SK-N-SH (cell line): ENCODE measurements around the gene SLC66A2. TPM values are rescaled to one million over a fixed set of nuclear protein-coding genes. Genes with fewer than 3 reads are reported as not detected.

Experiments
- CTCF ChIA-PET: fragments of 300-600, 350-600 bp; formaldehyde crosslinking; extraction: SDS; loops from one replicate; lab custom pipeline; 2021; lab: Yijun Ruan, JAX
- POLR2A ChIA-PET: fragments of 350-600 bp; sonication (Branson Sonifier 250); formaldehyde crosslinking; extraction: SDS; loops from one replicate; lab custom pipeline; 2020; ENCODE audit warnings: antibody characterized with exemption, inconsistent platforms; lab: Yijun Ruan, JAX
- DNase-seq: peaks from one replicate; pipeline ENCODE4 v3.0.0; 2012
- H2AFZ ChIP-seq: fragments of 200-600 bp; sonication (generic); 2 replicates; pipeline ENCODE4 v1.8.1; 2016; ENCODE audit warnings: antibody characterized with exemption, mild to moderate bottlenecking, low read depth
- H3F3A ChIP-seq: fragments of 200-600 bp; sonication (generic); replicated peaks from 2 replicates; pipeline ENCODE3; 2016; ENCODE audit warnings: antibody characterized with exemption, mild to moderate bottlenecking; ENCODE audit not compliant: insufficient read depth
- H3K27ac ChIP-seq, 2 experiments: fragments of 200-500 bp in 1 of 2; fragments of 200-600 bp in 1 of 2; sonication (Bioruptor generic) in 1 of 2; sonication (generic), shearing (Covaris generic) in 1 of 2; 2 replicates each; pipeline versions ENCODE4 v1.5.1 to v1.6.1; 2014 to 2016; ENCODE audit warnings: low read depth in 2 of 2, inconsistent platforms in 1 of 2, low read length in 1 of 2, mild to moderate bottlenecking in 1 of 2, mixed read lengths in 1 of 2
- H3K27me3 ChIP-seq: fragments of 200-600 bp; sonication (generic), shearing (Covaris generic); 2 replicates; pipeline ENCODE4 v1.6.1; 2016; ENCODE audit warnings: mixed run types; ENCODE audit not compliant: insufficient read depth
- H3K36me3 ChIP-seq, 2 experiments: fragments of 200-500 bp in 1 of 2; fragments of 200-600 bp in 1 of 2; sonication (Bioruptor generic) in 1 of 2; sonication (generic) in 1 of 2; replicated peaks in 1 of 2; 2 replicates each; pipeline versions ENCODE3 to v1.5.1; 2014 to 2016; ENCODE audit warnings: low read length in 1 of 2, mild to moderate bottlenecking in 1 of 2; ENCODE audit not compliant: insufficient read depth in 2 of 2, control insufficient read depth in 1 of 2
- H3K4me1 ChIP-seq, 2 experiments: fragments of 200-500 bp in 1 of 2; fragments of 200-600 bp in 1 of 2; sonication (Bioruptor generic) in 1 of 2; sonication (generic), shearing (Covaris generic) in 1 of 2; 2 replicates each; pipeline versions ENCODE4 v1.5.1 to v1.6.1; 2014 to 2016; ENCODE audit warnings: low read depth in 1 of 2, low read length in 1 of 2, mixed run types in 1 of 2; ENCODE audit not compliant: insufficient read depth in 2 of 2, control insufficient read depth in 1 of 2
- H3K4me2 ChIP-seq: fragments of 200-600 bp; sonication (generic), shearing (Covaris generic); 2 replicates; pipeline ENCODE4 v1.6.1; 2017; ENCODE audit warnings: mixed run types
- H3K4me3 ChIP-seq, 2 experiments: fragments of 200-500 bp in 1 of 2; fragments of 200-600 bp in 1 of 2; sonication (Bioruptor generic) in 1 of 2; sonication (generic), shearing (Covaris generic) in 1 of 2; 2 replicates each; pipeline versions ENCODE4 v1.5.1 to v1.8.1; 2014 to 2016; ENCODE audit warnings: low read depth in 2 of 2, inconsistent platforms in 1 of 2, low read length in 1 of 2, mild to moderate bottlenecking in 1 of 2, mixed read lengths in 1 of 2, moderate library complexity in 1 of 2
- H3K79me2 ChIP-seq: fragments of 200-600 bp; sonication (generic); 2 replicates; pipeline ENCODE4 v1.8.1; 2017; ENCODE audit warnings: mild to moderate bottlenecking; ENCODE audit not compliant: insufficient read depth
- H3K9ac ChIP-seq: fragments of 200-600 bp; sonication (generic); 2 replicates; pipeline ENCODE4 v1.6.1; 2017; ENCODE audit warnings: mixed run types
- H3K9me2 ChIP-seq: fragments of 200-600 bp; sonication (generic); 2 replicates; pipeline ENCODE4 v1.6.1; 2017; ENCODE audit warnings: mixed run types
- H3K9me3 ChIP-seq: fragments of 200-600 bp; sonication (generic); 2 replicates; pipeline ENCODE4 v1.6.1; 2017; ENCODE audit warnings: mixed run types, mild to moderate bottlenecking, moderate library complexity
- H4K20me1 ChIP-seq: fragments of 200-600 bp; sonication (generic); 2 replicates; pipeline ENCODE4 v1.6.1; 2017; ENCODE audit warnings: mild to moderate bottlenecking, mixed run types; ENCODE audit not compliant: insufficient read depth
- ELF1 ChIP-seq: IDR thresholded peaks from 2 replicates; pipeline ENCODE4 v1.4.0; 2012
- EP300 ChIP-seq, 2 experiments: IDR thresholded peaks; 2 replicates each; pipeline versions ENCODE4 v1.4.0 to v1.6.1; 2012; ENCODE audit warnings: borderline replicate concordance in 1 of 2, low read depth in 1 of 2, low read length in 1 of 2
- FOSL2 ChIP-seq: IDR thresholded peaks from 2 replicates; pipeline ENCODE4 v1.4.0; 2012; ENCODE audit warnings: low read depth, mild to moderate bottlenecking, moderate library complexity, borderline replicate concordance
- FOXJ3 ChIP-seq: sonication (generic); formaldehyde crosslinking; IDR thresholded peaks from 2 replicates; pipeline ENCODE4 v1.5.1; 2020; ENCODE audit warnings: mild to moderate bottlenecking, missing genetic modification reagents
- FOXM1 ChIP-seq: IDR thresholded peaks from 2 replicates; pipeline ENCODE4 v1.4.0; 2012; ENCODE audit warnings: low read depth, mild to moderate bottlenecking
- GATA2 ChIP-seq: sonication (generic); formaldehyde crosslinking; IDR thresholded peaks from 2 replicates; pipeline ENCODE4 v1.5.0; 2020; ENCODE audit warnings: mild to moderate bottlenecking, missing genetic modification reagents
- JUND ChIP-seq: IDR thresholded peaks from 2 replicates; pipeline ENCODE4 v1.4.0; 2012
- NFIC ChIP-seq: IDR thresholded peaks from 2 replicates; pipeline ENCODE4 v1.4.0; 2012; ENCODE audit warnings: borderline replicate concordance
- POLR2AphosphoS5 ChIP-seq: IDR thresholded peaks from 2 replicates; pipeline ENCODE4 v1.6.1; 2012; ENCODE audit warnings: low read depth, low read length
- RFX5 ChIP-seq: IDR thresholded peaks from 2 replicates; pipeline ENCODE4 v1.6.1; 2012; ENCODE audit warnings: mild to moderate bottlenecking, improper control_type of control experiment, low read length
- RXRA ChIP-seq: IDR thresholded peaks from 2 replicates; pipeline ENCODE4 v1.4.0; 2012; ENCODE audit warnings: low read depth, mild to moderate bottlenecking, borderline replicate concordance
- SIN3A ChIP-seq: IDR thresholded peaks from 2 replicates; pipeline ENCODE4 v1.6.1; 2012; ENCODE audit warnings: low read depth, mild to moderate bottlenecking, low read length, moderate library complexity, borderline replicate concordance
- SMC3 ChIP-seq: IDR thresholded peaks from 2 replicates; pipeline ENCODE4 v1.6.1; 2012; ENCODE audit warnings: low read depth, low read length, improper control_type of control experiment
- TEAD4 ChIP-seq: IDR thresholded peaks from 2 replicates; pipeline ENCODE4 v1.4.0; 2012; ENCODE audit warnings: mild to moderate bottlenecking, borderline replicate concordance; ENCODE audit not compliant: insufficient read depth
- YY1 ChIP-seq: IDR thresholded peaks from 2 replicates; pipeline ENCODE4 v1.4.0; 2012; ENCODE audit warnings: low read depth, mild to moderate bottlenecking
- WGBS: methylation state at CpG from one replicate; pipeline ENCODE4 v1.1.6; 2017; ENCODE audit warnings: low lambda C conversion rate; 5-methylcytosine and 5-hydroxymethylcytosine counted together
- polyA plus RNA-seq, 3 experiments: library from polyadenylated mRNA; depleted of rRNA; stranded (reverse); fragments of >200 nt; gene quantifications; 2 replicates each; pipeline ENCODE4 v1.2.3, GENCODE V29; 2012
- TF ChIP-seq, protein P1 (sequence below): fragments of 200-600 bp; sonication (generic); IDR thresholded peaks from 2 replicates; pipeline ENCODE4 v1.6.1; 2017; ENCODE audit warnings: antibody characterized with exemption, mild to moderate bottlenecking, moderate library complexity
- TF ChIP-seq, protein P2 (sequence below): IDR thresholded peaks from 2 replicates; pipeline ENCODE4; 2012
- TF ChIP-seq, protein P3 (sequence below): IDR thresholded peaks from 2 replicates; pipeline ENCODE4 v1.4.0; 2012; ENCODE audit warnings: low read depth

SLC66A2 gene
- polyA plus RNA-seq, 1 of the 3 experiments (the other 2 are of a cell fraction), result 14.5 TPM

- TF ChIP-seq TEAD4 (no peak), RFX5 (no peak), FOXM1 (no peak), POLR2AphosphoS5 (no peak), GATA2 (CRISPR knock-in tag) (no peak), SMC3 (no peak), JUND (no peak), YY1 (no peak), RXRA (no peak)
- TF ChIP-seq, protein P1, sequence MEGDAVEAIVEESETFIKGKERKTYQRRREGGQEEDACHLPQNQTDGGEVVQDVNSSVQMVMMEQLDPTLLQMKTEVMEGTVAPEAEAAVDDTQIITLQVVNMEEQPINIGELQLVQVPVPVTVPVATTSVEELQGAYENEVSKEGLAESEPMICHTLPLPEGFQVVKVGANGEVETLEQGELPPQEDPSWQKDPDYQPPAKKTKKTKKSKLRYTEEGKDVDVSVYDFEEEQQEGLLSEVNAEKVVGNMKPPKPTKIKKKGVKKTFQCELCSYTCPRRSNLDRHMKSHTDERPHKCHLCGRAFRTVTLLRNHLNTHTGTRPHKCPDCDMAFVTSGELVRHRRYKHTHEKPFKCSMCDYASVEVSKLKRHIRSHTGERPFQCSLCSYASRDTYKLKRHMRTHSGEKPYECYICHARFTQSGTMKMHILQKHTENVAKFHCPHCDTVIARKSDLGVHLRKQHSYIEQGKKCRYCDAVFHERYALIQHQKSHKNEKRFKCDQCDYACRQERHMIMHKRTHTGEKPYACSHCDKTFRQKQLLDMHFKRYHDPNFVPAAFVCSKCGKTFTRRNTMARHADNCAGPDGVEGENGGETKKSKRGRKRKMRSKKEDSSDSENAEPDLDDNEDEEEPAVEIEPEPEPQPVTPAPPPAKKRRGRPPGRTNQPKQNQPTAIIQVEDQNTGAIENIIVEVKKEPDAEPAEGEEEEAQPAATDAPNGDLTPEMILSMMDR, result no peak
- TF ChIP-seq, protein P2, sequence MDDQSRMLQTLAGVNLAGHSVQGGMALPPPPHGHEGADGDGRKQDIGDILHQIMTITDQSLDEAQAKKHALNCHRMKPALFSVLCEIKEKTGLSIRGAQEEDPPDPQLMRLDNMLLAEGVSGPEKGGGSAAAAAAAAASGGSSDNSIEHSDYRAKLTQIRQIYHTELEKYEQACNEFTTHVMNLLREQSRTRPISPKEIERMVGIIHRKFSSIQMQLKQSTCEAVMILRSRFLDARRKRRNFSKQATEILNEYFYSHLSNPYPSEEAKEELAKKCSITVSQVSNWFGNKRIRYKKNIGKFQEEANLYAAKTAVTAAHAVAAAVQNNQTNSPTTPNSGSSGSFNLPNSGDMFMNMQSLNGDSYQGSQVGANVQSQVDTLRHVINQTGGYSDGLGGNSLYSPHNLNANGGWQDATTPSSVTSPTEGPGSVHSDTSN, result no peak
- TF ChIP-seq, all 33 proteins: peak for 0
These were observed 80.4 kb downstream of the SLC66A2 start (continued) for GRCh38 chr18:79871026-79871390.

- no peak for TF ChIP-seq NFIC
- TF ChIP-seq, protein P1, result no peak
- TF ChIP-seq POLR2AphosphoS5, result no peak
- TF ChIP-seq SIN3A, result no peak
- no peak for TF ChIP-seq FOSL2
- no peak for TF ChIP-seq FOXJ3 (CRISPR knock-in tag)
- TF ChIP-seq, protein P3, sequence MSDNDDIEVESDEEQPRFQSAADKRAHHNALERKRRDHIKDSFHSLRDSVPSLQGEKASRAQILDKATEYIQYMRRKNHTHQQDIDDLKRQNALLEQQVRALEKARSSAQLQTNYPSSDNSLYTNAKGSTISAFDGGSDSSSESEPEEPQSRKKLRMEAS, result no peak
- TF ChIP-seq EP300 (IDR thresholded peaks at IDR 0.05; ENCODE audit: borderline replicate concordance in 1 of 2, low read depth in 1 of 2, low read length in 1 of 2), result no peak
- TF ChIP-seq ELF1, result no peak
- Histone ChIP-seq H3K9me2 (no peaks in the 10 kb centered on the region), H3K27me3 (peaks cover 49% of the 10 kb centered on the region), H3K79me2 (no peaks in the 10 kb centered on the region), H3K36me3 (no peaks in the 10 kb centered on the region), H3K9me3 (no peaks in the 10 kb centered on the region), H3K9ac (no peak overlapping the region), H3K4me2 (no peak overlapping the region), H2AFZ (no peak overlapping the region), H3K4me3 (no peak overlapping the region), H3F3A (no peaks in the 10 kb centered on the region), H4K20me1 (no peaks in the 10 kb centered on the region), H3K27ac (no peak overlapping the region), H3K4me1 (no peaks in the 10 kb centered on the region)
- CTCF ChIA-PET, result no interaction called here
- POLR2A ChIA-PET, result interaction anchor here (0.6 kb wide), 1 partner anchor 13 kb away, joined by 3 read pairs; no protein-coding TSS in a partner anchor
- 16% methylated on average over 13 of the region's 19 CpGs for WGBS
- DNase-seq, result peak; percentile 41
These were observed 81.0 kb downstream of the SLC66A2 start for GRCh38 chr18:79870301-79871025.
